ENCODE measurements around the gene ZNF829. TPM values are rescaled to one million over a fixed set of nuclear protein-coding genes. Genes with fewer than 3 reads are reported as not detected.

The ZNF829 gene
- total RNA-seq, 1 donor from 2014 or later = 4.5 TPM

GRCh38 chr19:36894849-36895383, 21.2 kb downstream of the ZNF829 start:
- H3K27ac Mint-ChIP-seq (ENCODE audit: unreplicated experiment) = no peak overlapping the region
- peaks cover 56% of the 10 kb centered on the region for H3K9me3 Mint-ChIP-seq (ENCODE audit: unreplicated experiment)
- peaks cover 77% of the 10 kb centered on the region for H3K36me3 Mint-ChIP-seq (ENCODE audit: unreplicated experiment)
- H3K4me3 Mint-ChIP-seq (ENCODE audit: unreplicated experiment) = no peak overlapping the region
- TF ChIP-seq CTCF (IDR thresholded peaks at IDR 0.05; ENCODE audit: partially characterized antibody, unreplicated experiment) = no peak
- H3K4me1 Mint-ChIP-seq (ENCODE audit: low read depth, unreplicated experiment) = no peaks in the 10 kb centered on the region
- peaks cover 4% of the 10 kb centered on the region for H3K27me3 Mint-ChIP-seq (ENCODE audit: unreplicated experiment)
- no peak for DNase-seq

GRCh38 chr19:36891768-36892357, 24.2 kb downstream of the ZNF829 start:
- no peaks in the 10 kb centered on the region for H3K4me1 Mint-ChIP-seq (ENCODE audit: low read depth, unreplicated experiment)
- peaks cover 77% of the 10 kb centered on the region for H3K36me3 Mint-ChIP-seq (ENCODE audit: unreplicated experiment)
- DNase-seq = no peak
- H3K27ac Mint-ChIP-seq (ENCODE audit: unreplicated experiment) = no peak overlapping the region
- H3K4me3 Mint-ChIP-seq (ENCODE audit: unreplicated experiment) = no peak overlapping the region
- peaks cover 4% of the 10 kb centered on the region for H3K27me3 Mint-ChIP-seq (ENCODE audit: unreplicated experiment)
- TF ChIP-seq CTCF (IDR thresholded peaks at IDR 0.05; ENCODE audit: partially characterized antibody, unreplicated experiment) = no peak
- H3K9me3 Mint-ChIP-seq (ENCODE audit: unreplicated experiment) = peaks cover 57% of the 10 kb centered on the region

GRCh38 chr19:36876993-36877938, 38.8 kb downstream of the ZNF829 start:
- H3K36me3 Mint-ChIP-seq (ENCODE audit: unreplicated experiment) = peaks cover 62% of the 10 kb centered on the region
- H3K4me1 Mint-ChIP-seq (ENCODE audit: low read depth, unreplicated experiment) = no peaks in the 10 kb centered on the region
- H3K27ac Mint-ChIP-seq (ENCODE audit: unreplicated experiment) = no peak overlapping the region
- no peak for TF ChIP-seq CTCF (IDR thresholded peaks at IDR 0.05; ENCODE audit: partially characterized antibody, unreplicated experiment)
- H3K4me3 Mint-ChIP-seq (ENCODE audit: unreplicated experiment) = no peak overlapping the region
- no peak for DNase-seq
- no peaks in the 10 kb centered on the region for H3K27me3 Mint-ChIP-seq (ENCODE audit: unreplicated experiment)
- H3K9me3 Mint-ChIP-seq (ENCODE audit: unreplicated experiment) = peaks cover 12% of the 10 kb centered on the region

- TF ChIP-seq CTCF (IDR thresholded peaks at IDR 0.05; ENCODE audit: partially characterized antibody, unreplicated experiment) = no peak
- no peak for DNase-seq
- Mint-ChIP-seq H3K4me1 (ENCODE audit: low read depth, unreplicated experiment) (peaks cover 1% of the 10 kb centered on the region), H3K27me3 (ENCODE audit: unreplicated experiment) (peaks cover 3% of the 10 kb centered on the region), H3K4me3 (ENCODE audit: unreplicated experiment) (no peak overlapping the region), H3K9me3 (ENCODE audit: unreplicated experiment) (peaks cover 7% of the 10 kb centered on the region), H3K27ac (ENCODE audit: unreplicated experiment) (no peak overlapping the region), H3K36me3 (ENCODE audit: unreplicated experiment) (peaks cover 24% of the 10 kb centered on the region)
These were observed 64.2 kb downstream of the ZNF829 start for GRCh38 chr19:36851898-36852297.

All from glutamatergic neuron (in vitro differentiated cells).